CD4-positive, alpha-beta memory T cell (primary cell): ENCODE data around the gene MFAP2. TPM values are rescaled to one million over a fixed set of nuclear protein-coding genes. Genes with fewer than 3 reads are reported as not detected.

ENCODE experiments used
- CTCF ChIA-PET: fragments of 350-600 bp; sonication (Branson Sonifier 250); formaldehyde crosslinking; loops from one replicate; lab custom pipeline; 2021; ENCODE audit warnings: inconsistent platforms; ENCODE audit not compliant: partially characterized antibody; lab: Charles Lee
- POLR2A ChIA-PET: fragments of 350-600 bp; sonication (Branson Sonifier 250); formaldehyde crosslinking; loops from one replicate; lab custom pipeline; 2021; ENCODE audit not compliant: partially characterized antibody; lab: Charles Lee
- DNase-seq, 5 donors: peaks; one replicate each; pipeline versions ENCODE4 v3.0.0 to v3.0.0-alpha.2; 2020 to 2022; ENCODE audit warnings: mixed read lengths in 1 of 5
- H3K27ac ChIP-seq: one replicate; pipeline ENCODE4 v1.7.0; 2013; ENCODE audit warnings: low read depth, low read length
- H3K27me3 ChIP-seq: 2 replicates; pipeline ENCODE4 v1.7.0; 2013; ENCODE audit warnings: mild to moderate bottlenecking, low read length, moderate library complexity; ENCODE audit not compliant: insufficient read depth
- H3K36me3 ChIP-seq: 2 replicates; pipeline ENCODE4 v1.7.0; 2013; ENCODE audit warnings: mild to moderate bottlenecking, low read length, moderate library complexity; ENCODE audit not compliant: insufficient read depth
- H3K4me1 ChIP-seq: 2 replicates; pipeline ENCODE4 v1.7.0; 2013; ENCODE audit warnings: mild to moderate bottlenecking, low read length, moderate library complexity; ENCODE audit not compliant: insufficient read depth
- H3K4me3 ChIP-seq, 2 donors: one replicate each; pipeline ENCODE4 v1.7.0; 2013; ENCODE audit warnings: low read length in 2 of 2, mild to moderate bottlenecking in 1 of 2
- H3K9me3 ChIP-seq, 2 donors: one replicate each; pipeline ENCODE4 v1.7.0; 2013; ENCODE audit warnings: low read length in 2 of 2, control low read depth in 1 of 2; ENCODE audit not compliant: control insufficient read depth in 1 of 2
- H3K27ac Mint-ChIP-seq, 7 donors: one replicate each; pipeline ENCODE4 v1.8.0; 2020 to 2021; ENCODE audit warnings: mixed read lengths in 7 of 7, mild to moderate bottlenecking in 6 of 7, inconsistent platforms in 3 of 7, moderate library complexity in 3 of 7
- H3K27me3 Mint-ChIP-seq, 2 donors: one replicate each; pipeline ENCODE4 v1.8.0; 2020 to 2021; ENCODE audit warnings: mixed read lengths in 2 of 2
- H3K36me3 Mint-ChIP-seq, 2 donors: one replicate each; pipeline ENCODE4 v1.8.0; 2020 to 2021; ENCODE audit warnings: mixed read lengths in 2 of 2, inconsistent platforms in 1 of 2, mild to moderate bottlenecking in 1 of 2
- H3K4me1 Mint-ChIP-seq, 4 donors: one replicate each; pipeline ENCODE4 v1.8.0; 2020 to 2021; ENCODE audit warnings: mixed read lengths in 4 of 4, mild to moderate bottlenecking in 1 of 4
- H3K4me3 Mint-ChIP-seq, 8 donors: one replicate each; pipeline ENCODE4 v1.8.0; 2020 to 2021; ENCODE audit warnings: mixed read lengths in 8 of 8, mild to moderate bottlenecking in 7 of 8, moderate library complexity in 6 of 8, inconsistent platforms in 3 of 8
- H3K9me3 Mint-ChIP-seq, 8 donors: one replicate each; pipeline ENCODE4 v1.8.0; 2020 to 2021; ENCODE audit warnings: mixed read lengths in 8 of 8, mild to moderate bottlenecking in 5 of 8, inconsistent platforms in 3 of 8, moderate library complexity in 1 of 8
- intact Hi-C: fragments of 100-400 bp; cut with micrococcal nuclease; formaldehyde crosslinking; loops from one replicate; pipeline ENCODE4 v1.15.1; 2023
- polyA plus RNA-seq, 2 donors: library from polyadenylated mRNA; unstranded; fragments of 300-500 nt; fragmentation: Illumina TruSeq; gene quantifications; one replicate each; pipeline ENCODE4 v1.2.3, GENCODE V29; 2021
- total RNA-seq, 2 experiments: library from RNA; stranded (reverse); gene quantifications; one replicate each; pipeline ENCODE4 v1.2.3, GENCODE V29; 2021

Gene MFAP2
- total and polyA plus RNA-seq, 4 experiments from 2014 or later, result not detected

DNA sequence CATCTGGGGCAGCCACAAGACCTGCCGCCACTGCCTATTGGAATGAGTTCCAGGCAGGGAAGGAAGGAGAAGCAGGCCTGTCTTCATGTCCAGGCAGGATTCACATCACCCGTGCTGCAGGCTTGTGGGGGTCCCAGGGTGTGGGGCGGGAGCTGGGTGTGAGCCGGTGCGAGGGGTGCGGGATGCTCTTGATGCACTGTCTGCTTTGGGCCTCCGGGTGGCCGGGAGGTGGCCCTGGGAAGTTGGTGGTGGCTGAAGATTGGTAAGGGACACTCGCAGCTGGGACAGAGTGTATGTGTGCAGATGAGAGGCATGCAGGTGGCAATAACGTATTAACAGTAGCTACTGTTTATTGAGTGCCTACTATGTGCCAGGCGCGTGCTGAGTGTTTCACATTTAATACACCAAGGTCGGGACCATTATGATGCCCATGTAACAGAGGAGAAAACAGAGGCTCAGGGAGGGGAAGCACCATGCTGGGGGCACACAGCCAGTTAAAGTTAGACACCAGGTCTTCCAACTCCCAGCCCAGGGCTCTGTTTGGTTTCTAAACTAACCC lies 55.4 kb downstream of the MFAP2 start:
- Histone ChIP-seq H3K4me3 (no peak overlapping the region), H3K27me3 (no peaks in the 10 kb centered on the region), H3K36me3 (no peaks in the 10 kb centered on the region), H3K27ac (no peak overlapping the region), H3K9me3 (no peaks in the 10 kb centered on the region), H3K4me1 (peaks cover 18% of the 10 kb centered on the region)
- peaks cover 15 to 48% (median 25%) of the 10 kb centered on the region in 4 donors for H3K4me1 Mint-ChIP-seq
- no peaks in the 10 kb centered on the region for H3K9me3 Mint-ChIP-seq
- ChIA-PET POLR2A (no interaction called here), CTCF (interaction anchor here (1.8 kb wide), 1 partner anchor 35 kb away, joined by 3 read pairs; no protein-coding TSS in a partner anchor)
- no peaks in the 10 kb centered on the region for H3K27me3 Mint-ChIP-seq
- peaks cover 1 to 4% of the 10 kb centered on the region in 2 donors for H3K36me3 Mint-ChIP-seq
- H3K4me3 Mint-ChIP-seq, result no peak overlapping the region
- intact Hi-C loops, result no loop called here
- peak overlapping the region in 2 of 7 donors; percentile 41 to 47 for H3K27ac Mint-ChIP-seq
- DNase-seq, result no peak

Other genes starting within 250 kb of the MFAP2 start
- 1,000 to 10,000 TPM; 3,010 to 3,866 TPM for gene RNU1-4, start 240.1 kb downstream of the MFAP2 start, total RNA-seq
- not detected for gene RNU1-4, start 240.1 kb downstream of the MFAP2 start, polyA plus RNA-seq
- 1,000 to 10,000 TPM; 3,010 to 3,866 TPM for gene RNU1-2, start 84.6 kb downstream of the MFAP2 start, total RNA-seq
- gene RNU1-2, start 84.6 kb downstream of the MFAP2 start, polyA plus RNA-seq, result not detected
- gene CROCC, start 58.7 kb downstream of the MFAP2 start, total RNA-seq, result 10 to 100 TPM; 84.9 to 91.7 TPM
- 1 to 10 TPM in 1 of 2 donors, under 1 TPM in 1; 0.77 to 8.4 TPM for gene CROCC, start 58.7 kb downstream of the MFAP2 start, polyA plus RNA-seq
- 10 to 100 TPM; 54.6 to 56.5 TPM for gene ATP13A2, start 31.3 kb upstream of the MFAP2 start, total RNA-seq
- 10 to 100 TPM; 24.6 to 60.4 TPM for gene ATP13A2, start 31.3 kb upstream of the MFAP2 start, polyA plus RNA-seq
- gene SDHB, start 73.4 kb upstream of the MFAP2 start, total RNA-seq, result 10 to 100 TPM; 57.0 to 66.4 TPM
- 100 to 1,000 TPM; 152 to 219 TPM for gene SDHB, start 73.4 kb upstream of the MFAP2 start, polyA plus RNA-seq
- under 1 TPM in 1 of 2 experiments, not detected in 1; 0.14 TPM for gene PADI2, start 138.8 kb upstream of the MFAP2 start, total RNA-seq
- gene PADI2, start 138.8 kb upstream of the MFAP2 start, polyA plus RNA-seq, result not detected
- not detected for gene PADI1, start 224.5 kb upstream of the MFAP2 start, total RNA-seq
- gene PADI1, start 224.5 kb upstream of the MFAP2 start, polyA plus RNA-seq, result not detected